ENCODE measurements around the gene VCPKMT.

VCPKMT gene

GRCh38 chr14:50063876-50064420, 52.4 kb downstream of the VCPKMT start:
- DNase-seq: no peak

DNA sequence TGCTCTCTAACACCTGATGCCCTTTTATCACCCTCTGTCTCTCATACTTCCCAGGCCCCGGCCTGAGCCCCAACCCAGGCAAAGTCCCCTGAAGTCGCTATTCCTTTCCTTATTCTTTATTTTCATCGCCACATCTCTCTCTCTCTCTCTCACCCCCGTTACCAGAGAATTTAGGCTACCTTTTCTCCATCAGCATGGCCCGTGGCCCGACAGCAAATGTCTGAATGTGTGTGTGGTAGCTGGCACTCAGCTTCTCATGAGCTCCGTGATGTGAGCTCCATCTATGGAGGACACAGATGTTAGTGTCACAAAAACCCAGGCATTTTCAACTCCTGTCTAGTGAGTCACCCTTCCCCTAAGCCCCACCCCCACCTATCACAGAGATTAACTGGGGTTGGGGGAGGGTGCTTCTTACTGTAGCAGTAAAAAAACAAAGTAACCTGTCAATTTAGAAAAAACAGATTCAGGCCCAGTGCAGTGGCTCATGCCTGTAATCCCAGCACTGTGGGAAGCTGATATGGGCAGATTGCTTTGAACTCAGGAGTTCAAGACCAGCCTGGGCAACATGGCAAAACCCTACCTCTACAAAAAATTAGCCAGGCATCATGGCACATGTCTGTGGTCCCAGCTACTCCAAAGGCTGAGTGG, 53.8 kb downstream of the VCPKMT start:
- DNase-seq: no peak

DNA sequence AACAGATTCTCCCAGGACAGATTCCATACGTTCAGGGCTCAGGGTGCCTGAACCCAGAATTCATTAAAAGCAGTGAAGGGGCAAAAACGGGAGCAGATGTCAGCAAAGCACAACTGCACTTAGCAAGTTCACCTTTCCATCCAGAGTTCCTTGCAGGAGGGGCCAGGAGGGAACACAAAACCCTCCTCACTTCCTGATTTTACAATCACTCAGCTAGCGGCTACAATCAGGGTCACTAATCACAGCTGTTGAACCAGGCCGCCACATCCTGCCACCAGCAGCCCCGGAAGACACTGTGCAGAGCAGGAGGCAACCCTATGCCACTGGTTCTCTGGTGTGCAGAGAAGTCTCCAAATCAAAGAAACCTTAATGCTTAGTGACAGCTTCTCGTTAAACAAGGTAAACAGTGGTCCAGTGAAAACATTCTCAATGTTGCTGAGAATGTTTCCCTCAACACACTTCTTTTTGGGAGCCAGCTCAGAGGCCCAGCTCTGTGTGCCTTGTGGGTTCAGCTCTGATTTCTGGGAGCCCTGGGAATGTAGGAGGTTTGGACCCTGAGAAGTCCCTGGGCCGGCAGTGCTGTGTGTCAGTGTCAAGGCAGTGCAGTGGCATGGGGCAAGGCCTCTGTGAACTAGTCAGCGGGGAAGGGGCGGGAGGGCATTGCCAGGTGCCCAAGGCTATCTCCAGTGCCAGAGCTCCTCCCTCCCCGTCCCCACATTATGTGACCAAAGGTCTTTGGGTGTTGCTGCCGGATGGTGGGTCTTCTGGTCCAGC, 54.5 kb downstream of the VCPKMT start:
- peak; percentile 49 for DNase-seq

GRCh38 chr14:50060871-50061663, 55.3 kb downstream of the VCPKMT start:
- DNase-seq: peak; percentile 76

DNA sequence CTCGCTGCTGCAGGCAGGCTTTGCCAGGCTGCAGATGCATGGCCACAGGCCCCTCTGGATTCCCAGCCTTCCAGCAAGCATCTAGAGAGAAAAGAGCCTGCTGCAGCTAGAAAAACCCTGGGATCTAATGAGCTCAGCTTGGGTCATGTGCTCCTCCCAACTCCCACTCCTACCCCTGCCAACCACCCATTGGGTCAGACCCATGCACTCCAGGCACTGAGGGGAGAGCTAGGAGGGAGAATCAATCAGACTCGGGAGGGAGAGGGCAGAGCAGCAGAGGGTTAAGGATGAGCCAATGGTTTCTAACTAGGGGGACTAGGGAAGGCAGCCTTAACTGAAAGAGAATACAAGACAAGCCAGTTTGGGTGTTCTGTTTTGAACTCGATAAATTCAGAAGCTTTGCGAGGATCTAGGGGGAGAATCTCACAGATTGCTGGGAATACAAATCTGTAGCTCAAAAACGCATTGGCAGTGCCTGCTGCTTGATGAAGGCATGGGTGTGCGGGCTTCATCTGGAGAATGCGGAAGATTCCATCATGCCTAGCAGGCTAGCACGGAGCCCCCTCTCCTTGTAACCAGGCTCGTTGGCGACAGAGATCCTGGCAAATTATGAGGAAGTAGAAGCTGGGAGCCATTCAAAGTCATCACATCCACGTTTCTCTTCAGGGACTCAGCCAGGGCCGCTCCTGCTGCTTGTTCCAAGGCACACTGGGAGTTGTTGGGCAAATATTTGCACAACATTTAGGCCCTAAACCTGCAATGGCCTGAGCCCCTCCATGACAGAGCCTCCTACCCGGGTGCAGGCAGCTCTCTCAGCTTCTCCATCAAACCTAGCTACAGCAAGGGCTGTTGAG, 56.4 kb downstream of the VCPKMT start:
- no peak for DNase-seq
